WTC11 (cell line): ENCODE results near the gene RCN1.

ENCODE experiments used
- FOXP1 ChIP-seq: sonication (generic); formaldehyde crosslinking; IDR thresholded peaks from 2 replicates; pipeline ENCODE4 v1.8.0; 2022; ENCODE audit warnings: missing genetic modification reagents, mild to moderate bottlenecking, moderate library complexity, borderline replicate concordance
- TF ChIP-seq, protein P1 (sequence below): fragments of 200-600 bp; IDR thresholded peaks from 2 replicates; pipeline ENCODE4 v1.8.0; 2022; ENCODE audit warnings: antibody characterized with exemption
- TF ChIP-seq, protein P2 (sequence below): sonication (generic); formaldehyde crosslinking; conservative IDR thresholded peaks from 2 replicates; pipeline ENCODE4 v1.8.1; 2023; ENCODE audit warnings: mild to moderate bottlenecking, low read depth, missing genetic modification reagents, moderate library complexity
- TF ChIP-seq, protein P3 (sequence below): sonication (generic); formaldehyde crosslinking; IDR thresholded peaks from 2 replicates; pipeline ENCODE4 v1.8.0; 2022; ENCODE audit warnings: mild to moderate bottlenecking, missing genetic modification reagents

DNA sequence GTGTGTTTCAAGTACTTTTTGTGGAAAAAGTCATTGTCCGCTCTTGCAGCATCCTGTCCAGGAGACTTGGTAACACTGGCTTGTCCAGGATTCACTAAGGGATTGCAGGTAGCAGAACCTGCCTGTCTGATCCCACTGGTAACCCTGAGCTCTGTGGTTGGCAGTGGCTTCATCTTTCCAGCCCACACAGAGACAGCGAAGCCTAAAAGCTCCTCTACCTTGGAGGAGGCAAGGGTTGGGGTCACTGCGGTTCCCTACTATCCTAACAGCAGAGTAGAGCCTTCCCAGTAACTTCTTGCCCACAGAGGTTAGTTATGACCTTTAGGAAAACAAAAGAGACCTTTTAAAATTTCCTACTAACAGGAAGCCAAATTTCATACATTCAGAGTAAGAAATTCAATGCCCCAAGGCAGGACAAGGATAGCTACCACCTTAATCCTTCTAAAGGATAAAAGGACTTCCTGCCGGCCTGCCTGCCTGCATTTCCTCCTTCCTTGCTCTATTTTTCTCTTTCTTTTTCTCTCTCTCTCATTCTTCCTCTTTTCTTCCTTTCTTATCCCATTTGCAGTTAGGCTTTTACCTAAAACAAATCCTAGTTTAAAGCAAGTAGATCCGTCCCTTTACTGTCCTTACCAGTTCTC, 8.4 kb upstream of the RCN1 start:
- TF ChIP-seq, protein P1, sequence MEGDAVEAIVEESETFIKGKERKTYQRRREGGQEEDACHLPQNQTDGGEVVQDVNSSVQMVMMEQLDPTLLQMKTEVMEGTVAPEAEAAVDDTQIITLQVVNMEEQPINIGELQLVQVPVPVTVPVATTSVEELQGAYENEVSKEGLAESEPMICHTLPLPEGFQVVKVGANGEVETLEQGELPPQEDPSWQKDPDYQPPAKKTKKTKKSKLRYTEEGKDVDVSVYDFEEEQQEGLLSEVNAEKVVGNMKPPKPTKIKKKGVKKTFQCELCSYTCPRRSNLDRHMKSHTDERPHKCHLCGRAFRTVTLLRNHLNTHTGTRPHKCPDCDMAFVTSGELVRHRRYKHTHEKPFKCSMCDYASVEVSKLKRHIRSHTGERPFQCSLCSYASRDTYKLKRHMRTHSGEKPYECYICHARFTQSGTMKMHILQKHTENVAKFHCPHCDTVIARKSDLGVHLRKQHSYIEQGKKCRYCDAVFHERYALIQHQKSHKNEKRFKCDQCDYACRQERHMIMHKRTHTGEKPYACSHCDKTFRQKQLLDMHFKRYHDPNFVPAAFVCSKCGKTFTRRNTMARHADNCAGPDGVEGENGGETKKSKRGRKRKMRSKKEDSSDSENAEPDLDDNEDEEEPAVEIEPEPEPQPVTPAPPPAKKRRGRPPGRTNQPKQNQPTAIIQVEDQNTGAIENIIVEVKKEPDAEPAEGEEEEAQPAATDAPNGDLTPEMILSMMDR = no peak
- TF ChIP-seq, protein P2, sequence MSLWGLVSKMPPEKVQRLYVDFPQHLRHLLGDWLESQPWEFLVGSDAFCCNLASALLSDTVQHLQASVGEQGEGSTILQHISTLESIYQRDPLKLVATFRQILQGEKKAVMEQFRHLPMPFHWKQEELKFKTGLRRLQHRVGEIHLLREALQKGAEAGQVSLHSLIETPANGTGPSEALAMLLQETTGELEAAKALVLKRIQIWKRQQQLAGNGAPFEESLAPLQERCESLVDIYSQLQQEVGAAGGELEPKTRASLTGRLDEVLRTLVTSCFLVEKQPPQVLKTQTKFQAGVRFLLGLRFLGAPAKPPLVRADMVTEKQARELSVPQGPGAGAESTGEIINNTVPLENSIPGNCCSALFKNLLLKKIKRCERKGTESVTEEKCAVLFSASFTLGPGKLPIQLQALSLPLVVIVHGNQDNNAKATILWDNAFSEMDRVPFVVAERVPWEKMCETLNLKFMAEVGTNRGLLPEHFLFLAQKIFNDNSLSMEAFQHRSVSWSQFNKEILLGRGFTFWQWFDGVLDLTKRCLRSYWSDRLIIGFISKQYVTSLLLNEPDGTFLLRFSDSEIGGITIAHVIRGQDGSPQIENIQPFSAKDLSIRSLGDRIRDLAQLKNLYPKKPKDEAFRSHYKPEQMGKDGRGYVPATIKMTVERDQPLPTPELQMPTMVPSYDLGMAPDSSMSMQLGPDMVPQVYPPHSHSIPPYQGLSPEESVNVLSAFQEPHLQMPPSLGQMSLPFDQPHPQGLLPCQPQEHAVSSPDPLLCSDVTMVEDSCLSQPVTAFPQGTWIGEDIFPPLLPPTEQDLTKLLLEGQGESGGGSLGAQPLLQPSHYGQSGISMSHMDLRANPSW (CRISPR knock-in tag) = no peak
- no peak for TF ChIP-seq FOXP1 (CRISPR knock-in tag)
- TF ChIP-seq, protein P3, sequence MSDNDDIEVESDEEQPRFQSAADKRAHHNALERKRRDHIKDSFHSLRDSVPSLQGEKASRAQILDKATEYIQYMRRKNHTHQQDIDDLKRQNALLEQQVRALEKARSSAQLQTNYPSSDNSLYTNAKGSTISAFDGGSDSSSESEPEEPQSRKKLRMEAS = no peak
